Caco-2 (cell line): ENCODE data around the gene EIF5AL1. TPM values are rescaled to one million over a fixed set of nuclear protein-coding genes. Genes with fewer than 3 reads are reported as not detected.

Experiments used
- BruUV-seq: library from RNA; stranded (reverse); fragments of 400-500 nt; replicated peaks from 2 replicates; lab custom pipeline; 2021; lab: Mats Ljungman, UMichigan
- CTCF ChIA-PET: fragments of 300-600 bp; sonication (Branson Sonifier 250); formaldehyde crosslinking; loops from one replicate; lab custom pipeline; 2022; ENCODE audit warnings: antibody characterized with exemption; lab: Charles Lee
- POLR2A ChIA-PET: fragments of 300-600 bp; sonication (Branson Sonifier 250); formaldehyde crosslinking; loops from one replicate; lab custom pipeline; 2022; ENCODE audit warnings: antibody characterized with exemption; lab: Charles Lee
- DNase-seq, 2 experiments: peaks; one replicate each; pipeline versions ENCODE4 v3.0.0 to v3.0.0-alpha.2; 2020 to 2022
- H3K27me3 ChIP-seq: replicated peaks from 2 replicates; pipeline ENCODE4 v1.6.0; 2011; ENCODE audit warnings: low read length; ENCODE audit not compliant: control insufficient read depth, insufficient read depth
- H3K36me3 ChIP-seq: 2 replicates; pipeline ENCODE4 v1.5.1; 2011; ENCODE audit warnings: low read length; ENCODE audit not compliant: control insufficient read depth, insufficient read depth
- H3K4me1 ChIP-seq: fragments of 250-450 bp; sonication (Bioruptor Pico); 2 replicates; pipeline ENCODE4 v1.5.1; 2020; ENCODE audit warnings: mild to moderate bottlenecking
- H3K4me3 ChIP-seq: 2 replicates; pipeline ENCODE4 v1.5.1; 2011; ENCODE audit warnings: low read depth, mild to moderate bottlenecking, control low read depth, low read length
- H3K9me3 ChIP-seq: fragments of 250-450 bp; sonication (Bioruptor Pico); 2 replicates; pipeline ENCODE4 v1.5.1; 2020; ENCODE audit warnings: mild to moderate bottlenecking, moderate library complexity
- H3K27ac Mint-ChIP-seq: one replicate; pipeline ENCODE4 v1.8.0; 2022; ENCODE audit warnings: mixed read lengths; ENCODE audit not compliant: unreplicated experiment
- H3K27me3 Mint-ChIP-seq: one replicate; pipeline ENCODE4 v1.8.0; 2022; ENCODE audit warnings: mixed read lengths; ENCODE audit not compliant: insufficient read depth, unreplicated experiment
- H3K36me3 Mint-ChIP-seq: one replicate; pipeline ENCODE4 v1.8.0; 2022; ENCODE audit warnings: mild to moderate bottlenecking, mixed read lengths; ENCODE audit not compliant: insufficient read depth, unreplicated experiment
- H3K4me1 Mint-ChIP-seq: one replicate; pipeline ENCODE4 v1.8.0; 2022; ENCODE audit warnings: low read depth, mixed read lengths; ENCODE audit not compliant: unreplicated experiment
- H3K4me3 Mint-ChIP-seq: one replicate; pipeline ENCODE4 v1.8.0; 2022; ENCODE audit warnings: mild to moderate bottlenecking, moderate library complexity, mixed read lengths; ENCODE audit not compliant: unreplicated experiment
- H3K9me3 Mint-ChIP-seq: one replicate; pipeline ENCODE4 v1.8.0; 2022; ENCODE audit warnings: mixed read lengths; ENCODE audit not compliant: unreplicated experiment
- intact Hi-C: fragments of 100-400 bp; cut with micrococcal nuclease; formaldehyde crosslinking; loops from one replicate; pipeline ENCODE4 v1.10.0; 2022; ENCODE audit not compliant: unreplicated experiment
- total RNA-seq: library from RNA; stranded (reverse); gene quantifications from 2 replicates; pipeline ENCODE4 v1.2.3, GENCODE V29; 2022
- TF ChIP-seq, protein P1 (sequence below), 2 experiments: fragments of 200-600 bp in 1 of 2; IDR thresholded peaks; 1 replicate in 1 of 2; 2 replicates in 1 of 2; pipeline versions ENCODE4 v1.5.1 to v1.8.0; 2011 to 2022; ENCODE audit warnings: antibody characterized with exemption in 1 of 2, control low read depth in 1 of 2, inconsistent platforms in 1 of 2, low read depth in 1 of 2, low read length in 1 of 2, mild to moderate bottlenecking in 1 of 2, moderate library complexity in 1 of 2; ENCODE audit not compliant: insufficient read depth in 1 of 2, severe bottlenecking in 1 of 2, unreplicated experiment in 1 of 2

The EIF5AL1 gene
- total RNA-seq, 1 experiment from 2014 or later = 0.93 TPM

- ChIA-PET CTCF (interaction anchor here (0.6 kb wide), 1 partner anchor 903 kb away, joined by 4 read pairs; no protein-coding TSS in a partner anchor), POLR2A (no interaction called here)
- Mint-ChIP-seq H3K27me3 (peaks cover 5% of the 10 kb centered on the region), H3K4me3 (no peak overlapping the region), H3K36me3 (no peaks in the 10 kb centered on the region), H3K4me1 (no peaks in the 10 kb centered on the region), H3K9me3 (no peaks in the 10 kb centered on the region), H3K27ac (no peak overlapping the region)
- H3K4me3 ChIP-seq = no peak overlapping the region
- no peaks in the 10 kb centered on the region for H3K36me3 ChIP-seq
- no peaks in the 10 kb centered on the region; the same call in 1 of the 2 replicates for H3K27me3 ChIP-seq
- BruUV-seq = no TSS peak
- no peaks in the 10 kb centered on the region for H3K4me1 ChIP-seq
- no peaks in the 10 kb centered on the region for H3K9me3 ChIP-seq
- intact Hi-C loops = no loop called here
- TF ChIP-seq, protein P1, sequence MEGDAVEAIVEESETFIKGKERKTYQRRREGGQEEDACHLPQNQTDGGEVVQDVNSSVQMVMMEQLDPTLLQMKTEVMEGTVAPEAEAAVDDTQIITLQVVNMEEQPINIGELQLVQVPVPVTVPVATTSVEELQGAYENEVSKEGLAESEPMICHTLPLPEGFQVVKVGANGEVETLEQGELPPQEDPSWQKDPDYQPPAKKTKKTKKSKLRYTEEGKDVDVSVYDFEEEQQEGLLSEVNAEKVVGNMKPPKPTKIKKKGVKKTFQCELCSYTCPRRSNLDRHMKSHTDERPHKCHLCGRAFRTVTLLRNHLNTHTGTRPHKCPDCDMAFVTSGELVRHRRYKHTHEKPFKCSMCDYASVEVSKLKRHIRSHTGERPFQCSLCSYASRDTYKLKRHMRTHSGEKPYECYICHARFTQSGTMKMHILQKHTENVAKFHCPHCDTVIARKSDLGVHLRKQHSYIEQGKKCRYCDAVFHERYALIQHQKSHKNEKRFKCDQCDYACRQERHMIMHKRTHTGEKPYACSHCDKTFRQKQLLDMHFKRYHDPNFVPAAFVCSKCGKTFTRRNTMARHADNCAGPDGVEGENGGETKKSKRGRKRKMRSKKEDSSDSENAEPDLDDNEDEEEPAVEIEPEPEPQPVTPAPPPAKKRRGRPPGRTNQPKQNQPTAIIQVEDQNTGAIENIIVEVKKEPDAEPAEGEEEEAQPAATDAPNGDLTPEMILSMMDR (IDR thresholded peaks at IDR 0.05; ENCODE audit: insufficient read depth in 1 of 2, low read depth in 1 of 2, low read length in 1 of 2, severe bottlenecking in 1 of 2, unreplicated experiment in 1 of 2) = no peak
- no peak for DNase-seq
Observed at GRCh38 chr10:79482304-79482703, 30.0 kb upstream of the EIF5AL1 start.

GRCh38 chr10:79482741-79483140 lies 29.6 kb upstream of the EIF5AL1 start:
- no TSS peak for BruUV-seq
- no peaks in the 10 kb centered on the region for H3K4me1 ChIP-seq
- H3K27me3 Mint-ChIP-seq = peaks cover 5% of the 10 kb centered on the region
- DNase-seq = no peak
- H3K4me1 Mint-ChIP-seq = no peaks in the 10 kb centered on the region
- H3K9me3 Mint-ChIP-seq = no peaks in the 10 kb centered on the region
- H3K27me3 ChIP-seq = no peaks in the 10 kb centered on the region; the same call in 1 of the 2 replicates
- ChIA-PET POLR2A (no interaction called here), CTCF (no interaction called here)
- H3K27ac Mint-ChIP-seq = no peak overlapping the region
- no peaks in the 10 kb centered on the region for H3K9me3 ChIP-seq
- no peaks in the 10 kb centered on the region for H3K36me3 Mint-ChIP-seq
- H3K36me3 ChIP-seq = no peaks in the 10 kb centered on the region
- no peak overlapping the region for H3K4me3 Mint-ChIP-seq
- H3K4me3 ChIP-seq = no peak overlapping the region
- intact Hi-C loops = no loop called here
- TF ChIP-seq, protein P1 (IDR thresholded peaks at IDR 0.05; ENCODE audit: insufficient read depth in 1 of 2, low read depth in 1 of 2, low read length in 1 of 2, severe bottlenecking in 1 of 2, unreplicated experiment in 1 of 2) = no peak

GRCh38 chr10:79483299-79483698 lies 29.0 kb upstream of the EIF5AL1 start:
- Mint-ChIP-seq H3K36me3 (no peaks in the 10 kb centered on the region), H3K27me3 (peaks cover 5% of the 10 kb centered on the region), H3K4me3 (no peak overlapping the region), H3K4me1 (peaks cover 5% of the 10 kb centered on the region), H3K9me3 (no peaks in the 10 kb centered on the region), H3K27ac (no peak overlapping the region)
- intact Hi-C loops = no loop called here
- Histone ChIP-seq H3K36me3 (no peaks in the 10 kb centered on the region), H3K27me3 (no peaks in the 10 kb centered on the region; the same call in 1 of the 2 replicates), H3K4me3 (no peak overlapping the region), H3K4me1 (no peaks in the 10 kb centered on the region), H3K9me3 (no peaks in the 10 kb centered on the region)
- no peak for DNase-seq
- POLR2A ChIA-PET = no interaction called here
- BruUV-seq = no TSS peak
- TF ChIP-seq, protein P1 (IDR thresholded peaks at IDR 0.05; ENCODE audit: insufficient read depth in 1 of 2, low read depth in 1 of 2, low read length in 1 of 2, severe bottlenecking in 1 of 2, unreplicated experiment in 1 of 2) = no peak
- CTCF ChIA-PET = no interaction called here
